Sigmoid colon (tissue), 7 donors: ENCODE data around the gene FAM174C. TPM values are rescaled to one million over a fixed set of nuclear protein-coding genes. Genes with fewer than 3 reads are reported as not detected.

ENCODE experiments used
- DNase-seq: peaks from one replicate; pipeline ENCODE4 v3.0.0-alpha.2; 2019
- H3K27ac ChIP-seq, 4 donors: fragments of 200-600 bp; sonication (generic); one replicate each; pipeline ENCODE4 v1.5.1; 2016 to 2019; ENCODE audit warnings: mild to moderate bottlenecking in 1 of 4
- H3K27me3 ChIP-seq, 3 donors: fragments of 200-600 bp; sonication (generic); one replicate each; pipeline ENCODE4 v1.5.1; 2019; ENCODE audit warnings: mild to moderate bottlenecking in 1 of 3
- H3K36me3 ChIP-seq, 4 donors: fragments of 200-600 bp; sonication (generic); one replicate each; pipeline ENCODE4 v1.5.1; 2016 to 2019
- H3K4me1 ChIP-seq, 4 donors: fragments of 200-600 bp; sonication (generic); one replicate each; pipeline ENCODE4 v1.5.1; 2017 to 2019
- H3K4me3 ChIP-seq, 4 donors: fragments of 200-600 bp; sonication (generic); one replicate each; pipeline ENCODE4 v1.5.1; 2017 to 2019; ENCODE audit warnings: mild to moderate bottlenecking in 2 of 4, moderate library complexity in 1 of 4
- H3K9me3 ChIP-seq, 4 donors: fragments of 200-600 bp in 3 of 4; sonication (generic) in 3 of 4; one replicate each; pipeline versions ENCODE4 v1.5.1 to v1.6.1; 2013 to 2019
- CTCF ChIP-seq, 4 experiments: fragments of 450-650 bp in 3 of 4; fragments of 200-600 bp in 1 of 4; IDR thresholded peaks; one replicate each; pipeline ENCODE4 v1.5.1; 2016 to 2019; ENCODE audit warnings: antibody characterized with exemption in 4 of 4, mild to moderate bottlenecking in 3 of 4, moderate library complexity in 2 of 4
- EP300 ChIP-seq, 4 donors: sonication (generic); formaldehyde crosslinking; IDR thresholded peaks; one replicate each; pipeline ENCODE4 v1.6.1; 2017; ENCODE audit warnings: antibody characterized with exemption in 4 of 4
- POLR2A ChIP-seq, 2 donors: fragments of 450-650 bp; IDR thresholded peaks; one replicate each; pipeline ENCODE4 v1.6.1; 2016; ENCODE audit warnings: antibody characterized with exemption in 2 of 2, mild to moderate bottlenecking in 2 of 2, moderate library complexity in 2 of 2
- POLR2AphosphoS5 ChIP-seq, 4 donors: sonication (generic); formaldehyde crosslinking; IDR thresholded peaks; one replicate each; pipeline ENCODE4 v1.6.1; 2017; ENCODE audit warnings: antibody characterized with exemption in 4 of 4
- WGBS, 2 donors: extraction: QIAGEN DNeasy Blood & Tissue Kit; methylation state at CpG; one replicate each; pipeline ENCODE4 v1.1.7; 2013; 5-methylcytosine and 5-hydroxymethylcytosine counted together
- intact Hi-C: fragments of 100-400 bp; cut with DNase I; formaldehyde crosslinking; loops from one replicate; pipeline ENCODE4 v1.15.1; 2023
- polyA plus RNA-seq, 3 donors: library from polyadenylated mRNA; stranded (reverse); fragments of 200-250 nt; gene quantifications; one replicate each; pipeline ENCODE4 v1.2.3, GENCODE V29; 2013
- total RNA-seq, 4 donors: library from RNA; depleted of rRNA; stranded (reverse); fragments of >200 nt; gene quantifications; one replicate each; pipeline ENCODE4 v1.1.0, GENCODE V29; 2016
- donor health status: healthy with polysubstance abuse.
- donor health status: Bipolar disorder and iron deficiency.
- donor health status: healthy.

FAM174C gene
- total and polyA plus RNA-seq, 7 donors: 24.7 to 87.8 (median 37.0) TPM

DNA sequence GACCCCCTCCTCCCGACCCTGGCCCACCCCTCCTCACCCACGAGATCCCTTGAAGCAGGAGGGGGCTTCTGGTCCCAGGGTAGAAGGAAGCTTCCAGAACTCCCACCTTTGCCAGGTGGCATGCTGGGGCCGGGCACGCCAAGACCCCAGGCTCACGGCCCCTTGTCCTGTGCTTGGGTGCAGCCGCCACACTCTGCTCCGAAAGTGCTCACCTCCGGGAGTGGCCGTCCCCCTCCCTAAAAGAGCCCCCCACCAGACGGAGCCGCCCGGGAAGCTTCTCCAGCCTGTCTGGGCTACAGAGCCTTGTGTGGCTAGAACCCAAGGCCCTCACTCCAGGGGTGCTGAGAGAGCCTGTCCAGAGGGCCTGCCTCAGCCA, 8.6 kb downstream of the FAM174C start:
- intact Hi-C loops: no loop called here
- peaks cover 47 to 59% (median 56%) of the 10 kb centered on the region in 3 donors for H3K27me3 ChIP-seq
- no peaks in the 10 kb centered on the region for H3K9me3 ChIP-seq
- TF ChIP-seq POLR2AphosphoS5 (IDR thresholded peaks at IDR 0.05) (no peak), POLR2A (IDR thresholded peaks at IDR 0.05) (no peak), EP300 (IDR thresholded peaks at IDR 0.05) (no peak), CTCF (IDR thresholded peaks at IDR 0.05) (no peak)
- peak overlapping the region in 1 of 4 donors; percentile 35 for H3K27ac ChIP-seq
- no peak for DNase-seq
- H3K36me3 ChIP-seq: peaks cover 0 to 6% (median 5%) of the 10 kb centered on the region in 4 donors
- H3K4me3 ChIP-seq: no peak overlapping the region
- peaks cover 0 to 10% (median 7%) of the 10 kb centered on the region in 4 donors for H3K4me1 ChIP-seq
- WGBS, 2 donors: 39 to 70% methylated on average over 12 of the region's 12 CpGs

DNA sequence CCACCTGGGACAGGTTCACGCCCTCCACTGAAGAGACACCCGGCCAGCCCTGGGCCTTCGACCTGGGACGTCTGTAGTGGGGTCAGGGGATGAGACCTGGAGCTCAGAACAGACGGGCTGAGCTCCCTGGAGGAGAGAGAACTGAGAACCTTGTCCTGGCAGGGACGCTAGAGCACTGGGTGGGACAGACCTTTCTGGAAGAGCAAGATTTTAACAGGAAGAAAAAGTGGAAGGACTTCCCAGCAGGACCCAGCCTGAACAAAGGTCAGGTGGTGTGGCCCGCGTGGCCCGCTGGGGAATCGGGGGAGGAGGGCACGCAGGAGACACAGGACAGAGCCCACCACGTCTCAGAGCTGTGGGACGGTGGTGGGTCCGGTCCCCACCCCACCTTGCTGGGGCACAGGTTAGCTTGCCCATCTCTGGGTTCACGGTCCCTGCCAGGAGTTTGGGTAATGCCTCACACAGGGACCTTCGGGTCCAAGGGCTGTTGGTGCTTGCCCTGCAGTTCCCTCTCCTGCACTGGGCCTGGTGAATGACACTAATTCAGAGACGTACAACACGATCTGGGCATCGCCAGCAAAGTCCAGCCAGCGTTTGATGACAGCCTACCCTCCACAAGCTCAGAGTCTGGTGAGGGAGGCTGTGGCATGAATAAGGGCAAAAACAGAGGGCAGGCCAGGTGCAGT, 9.1 kb downstream of the FAM174C start:
- TF ChIP-seq POLR2A (IDR thresholded peaks at IDR 0.05): peak in 1 of 2 donors; percentile 42
- no peak for TF ChIP-seq POLR2AphosphoS5 (IDR thresholded peaks at IDR 0.05)
- intact Hi-C loops: no loop called here
- Histone ChIP-seq H3K27ac (peak overlapping the region in 1 of 4 donors; percentile 35), H3K4me1 (peaks cover 0 to 10% (median 7%) of the 10 kb centered on the region in 4 donors), H3K27me3 (peaks cover 49 to 64% (median 59%) of the 10 kb centered on the region in 3 donors), H3K9me3 (no peaks in the 10 kb centered on the region), H3K36me3 (peaks cover 0 to 1% (median under 1%) of the 10 kb centered on the region in 4 donors), H3K4me3 (no peak overlapping the region)
- 13 to 59% methylated on average over 20 of the region's 20 CpGs for WGBS, 2 donors
- DNase-seq: no peak

- H3K36me3 ChIP-seq: no peaks in the 10 kb centered on the region
- peaks cover 0 to 10% (median 5%) of the 10 kb centered on the region in 4 donors for H3K4me1 ChIP-seq
- no peak for TF ChIP-seq CTCF (IDR thresholded peaks at IDR 0.05)
- TF ChIP-seq EP300 (IDR thresholded peaks at IDR 0.05): no peak
- TF ChIP-seq POLR2AphosphoS5 (IDR thresholded peaks at IDR 0.05): no peak
- TF ChIP-seq POLR2A (IDR thresholded peaks at IDR 0.05): no peak
- no peak overlapping the region for H3K4me3 ChIP-seq
- 17 to 21% methylated on average over 51 of the region's 51 CpGs for WGBS, 2 donors
- no peak overlapping the region for H3K27ac ChIP-seq
- intact Hi-C loops: no loop called here
- DNase-seq: no peak
- no peaks in the 10 kb centered on the region for H3K9me3 ChIP-seq
- H3K27me3 ChIP-seq: peaks cover 50 to 72% (median 66%) of the 10 kb centered on the region in 3 donors
Measured at GRCh38 chr19:1284979-1285736, 9.8 kb downstream of the FAM174C start.

DNA sequence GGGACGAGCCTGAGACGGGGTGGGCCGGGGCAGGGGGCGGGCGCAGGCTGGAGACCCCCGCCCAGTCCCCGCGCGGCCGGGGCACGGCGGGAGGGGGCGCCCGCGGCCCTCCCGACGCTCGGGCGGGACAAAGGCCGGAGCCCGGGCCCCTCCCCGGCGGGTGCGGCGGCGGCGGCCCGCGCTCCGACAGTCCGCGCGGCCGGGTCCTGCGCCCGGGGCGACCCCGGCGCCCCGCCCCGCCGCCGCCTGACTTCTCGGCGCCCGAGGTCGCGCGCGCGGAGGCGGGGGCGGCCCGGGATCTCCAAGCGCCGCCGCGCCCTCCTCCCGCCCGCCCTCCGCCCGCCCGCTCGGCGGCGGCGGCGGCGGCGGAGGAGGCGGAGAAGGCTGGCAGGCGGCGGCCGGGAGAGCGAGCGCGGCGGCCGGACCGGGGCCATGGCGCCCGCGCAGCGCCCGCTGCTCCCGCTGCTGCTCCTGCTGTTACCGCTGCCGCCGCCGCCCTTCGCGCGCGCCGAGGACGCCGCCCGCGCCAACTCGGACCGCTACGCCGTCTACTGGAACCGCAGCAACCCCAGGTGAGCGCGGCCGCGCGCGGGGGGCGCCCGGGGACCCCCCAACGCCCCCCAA, 10.5 kb downstream of the FAM174C start, which contains the start of gene EFNA2:
Gene EFNA2, plus strand, starts transcription at position 137 of the 624 bp plus-strand sequence. Its CDS starts 296 bp downstream, at position 433.
- WGBS, 2 donors: 1% methylated on average over 113 of the region's 113 CpGs
- intact Hi-C loops: no loop called here
- peaks cover 50 to 79% (median 73%) of the 10 kb centered on the region in 3 donors for H3K27me3 ChIP-seq
- TF ChIP-seq EP300 (IDR thresholded peaks at IDR 0.05): no peak
- no peak for TF ChIP-seq POLR2AphosphoS5 (IDR thresholded peaks at IDR 0.05)
- no peak for TF ChIP-seq POLR2A (IDR thresholded peaks at IDR 0.05)
- TF ChIP-seq CTCF (IDR thresholded peaks at IDR 0.05): no peak
- H3K27ac ChIP-seq: no peak within 1 kb of the TSS
- H3K9me3 ChIP-seq: no peaks in the 10 kb centered on the region
- H3K36me3 ChIP-seq: no peaks in the 10 kb centered on the region
- peaks cover 0 to 10% (median 5%) of the 10 kb centered on the region in 4 donors for H3K4me1 ChIP-seq
- no peak for DNase-seq
- H3K4me3 ChIP-seq: peak within 1 kb of the TSS in 2 of 4 donors; percentile 8 to 10
